Stimulated activated CD8-positive, alpha-beta memory T cell treated with anti-CD3 and anti-CD28 coated beads, Interleukin-2, amount 100 ng/mL, for 1 hour (primary cell): ENCODE measurements around the gene PCED1A.
"Not testable (repeated sequence)": the region's sequence is repeated elsewhere in the genome, so short reads cannot be mapped to it uniquely, and the experiment has no call there.

Experiments
- DNase-seq, 2 donors: peaks; one replicate each; pipeline ENCODE4 v3.0.0-alpha.2; 2020; ENCODE audit warnings: low read depth in 2 of 2

PCED1A gene

GRCh38 chr20:2829376-2829775, 11.1 kb downstream of the PCED1A start:
- DNase-seq, result no peak

- no peak for DNase-seq
Observed at GRCh38 chr20:2826655-2827054, 13.8 kb downstream of the PCED1A start.

- no peak for DNase-seq
Observed at GRCh38 chr20:2825761-2826160, 14.7 kb downstream of the PCED1A start.

- no peak for DNase-seq
Observed at GRCh38 chr20:2822073-2822472, 18.4 kb downstream of the PCED1A start.

DNA sequence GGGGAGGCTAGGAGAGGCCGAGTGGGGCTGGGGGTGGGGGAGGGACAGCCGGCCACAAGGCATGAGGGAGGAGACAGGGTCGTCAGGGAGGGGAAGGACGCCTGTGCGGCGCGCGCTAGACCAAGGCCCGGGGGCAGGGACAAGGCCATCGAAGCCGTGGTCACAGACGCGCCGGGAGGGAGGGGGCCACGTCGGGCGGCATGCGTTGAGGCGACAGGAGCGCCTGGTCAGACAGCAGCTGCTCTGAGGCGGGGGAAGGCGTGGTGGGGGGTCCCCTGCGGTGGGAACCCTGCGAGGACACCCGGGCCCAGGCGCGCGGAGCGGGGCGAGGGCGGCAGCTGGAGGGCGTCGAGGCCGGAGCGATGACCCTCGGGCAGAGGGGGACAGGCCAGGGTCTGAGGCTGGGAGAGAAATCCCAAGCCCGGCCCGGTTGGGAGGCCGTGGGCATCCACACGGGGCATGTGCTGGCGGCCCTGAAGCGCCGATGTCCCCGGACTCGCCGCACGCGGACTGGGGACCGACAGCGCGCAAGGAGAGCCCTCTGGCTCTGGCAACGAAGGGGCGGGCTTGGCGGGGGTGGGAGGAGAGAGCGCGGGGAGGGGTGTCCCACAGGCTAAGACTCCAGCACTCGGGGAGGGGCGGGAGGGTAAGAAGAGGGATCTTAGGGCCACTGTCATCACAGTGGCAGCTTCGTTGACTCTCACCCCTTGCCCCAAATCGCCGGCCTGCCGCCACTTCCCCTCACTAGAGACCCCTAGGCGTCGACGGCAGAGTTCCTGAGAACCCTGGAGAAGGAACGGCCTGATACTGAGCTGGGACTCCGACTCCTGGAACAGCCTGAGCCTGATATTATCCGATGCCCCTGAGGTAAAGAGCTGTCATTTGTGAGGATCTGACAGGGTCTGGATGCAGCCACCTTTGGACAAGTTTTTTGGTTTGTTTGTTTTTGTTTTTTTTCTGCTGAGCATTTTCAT, 19.3 kb downstream of the PCED1A start:
- no peak for DNase-seq

DNA sequence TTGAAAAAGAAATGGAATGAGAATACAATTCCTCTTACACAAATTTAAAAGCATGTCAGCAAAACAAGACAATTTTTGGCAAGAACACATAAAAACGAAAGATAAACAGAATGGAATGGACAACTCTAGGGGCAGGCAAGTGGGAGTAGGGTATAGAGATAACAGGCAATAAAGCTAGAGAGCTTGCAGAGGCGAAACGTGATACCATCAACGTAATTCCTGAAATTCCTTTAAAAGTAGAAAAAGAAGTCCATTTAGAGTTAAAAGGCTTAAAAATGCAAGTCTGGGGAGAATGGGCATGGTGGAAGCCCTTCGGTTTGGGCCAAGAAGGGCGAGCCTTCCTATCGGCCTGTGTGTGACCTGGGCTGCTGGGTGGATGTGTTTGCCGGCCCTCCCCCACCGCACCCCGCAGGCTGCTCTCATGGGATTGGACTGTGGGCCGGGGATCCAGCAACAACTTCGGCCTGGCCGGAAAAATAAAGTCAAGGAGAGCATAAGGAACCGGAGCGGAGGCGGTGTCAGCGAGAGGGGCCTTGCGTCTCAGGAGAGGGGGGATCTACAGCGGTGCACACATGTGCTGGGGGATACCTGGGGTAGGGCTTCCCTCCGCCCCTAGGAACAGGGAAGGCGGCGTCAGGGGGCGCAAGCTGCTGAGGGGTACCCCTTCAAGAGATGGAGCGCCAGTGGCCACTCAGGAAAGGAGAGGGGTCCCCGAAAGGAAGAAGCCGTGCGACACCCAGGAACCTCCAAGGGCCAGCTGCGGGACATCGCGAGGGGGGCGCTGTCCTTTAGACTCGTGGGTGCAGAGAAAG, 20.2 kb downstream of the PCED1A start:
- no peak for DNase-seq

DNA sequence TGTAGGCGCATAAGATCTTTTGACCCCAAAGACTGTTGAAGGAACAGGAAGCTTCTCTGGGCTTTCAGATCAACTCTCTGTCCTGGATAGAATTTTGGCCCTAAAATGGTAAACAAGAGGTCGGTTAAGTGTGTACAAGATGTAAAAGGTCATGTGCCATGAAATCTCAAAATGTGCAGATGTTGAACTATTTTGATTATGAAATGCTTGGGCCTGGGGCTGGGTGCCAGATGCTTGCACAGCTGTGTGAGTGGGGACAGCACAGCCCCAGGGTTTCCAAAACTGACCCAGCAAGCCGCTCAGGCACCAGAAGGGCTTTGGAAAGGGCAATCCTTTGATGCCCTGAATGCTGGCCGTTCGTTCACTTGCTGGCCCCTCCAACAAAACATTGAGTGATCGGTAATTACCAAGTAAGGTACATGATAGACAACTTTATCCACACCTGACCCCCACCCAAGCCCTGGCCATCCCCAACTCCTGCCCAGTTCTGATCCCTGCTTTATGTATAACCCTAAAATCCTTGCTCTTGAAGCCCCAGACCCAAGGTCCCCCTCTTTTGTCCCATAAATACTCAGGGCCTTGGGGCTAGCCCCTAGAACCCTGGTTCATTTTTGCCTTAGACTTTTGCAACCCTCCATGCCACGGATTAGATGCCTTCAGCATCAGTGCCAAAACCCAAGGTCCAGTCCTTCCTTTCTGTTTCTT, 22.4 kb downstream of the PCED1A start:
- DNase-seq, result no peak

DNA sequence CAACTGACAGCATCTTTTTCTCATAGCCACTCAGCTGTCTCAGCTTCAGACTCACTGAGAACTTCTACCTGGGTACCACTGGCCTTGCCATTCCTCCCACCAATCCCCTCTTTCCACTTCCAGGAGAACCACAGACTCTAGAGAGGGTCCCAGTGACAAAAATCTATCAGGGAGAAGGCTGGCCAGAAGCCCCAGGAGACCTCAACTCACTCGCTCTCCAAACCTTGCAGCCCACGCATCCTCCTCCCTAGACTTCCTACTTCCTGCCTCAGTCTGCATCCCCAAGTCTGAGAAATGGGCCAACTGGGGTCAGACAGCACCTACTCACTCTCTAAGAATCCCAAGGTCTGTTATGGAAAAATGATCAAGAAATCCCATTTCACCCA, 23.1 kb downstream of the PCED1A start:
- DNase-seq, result no peak

DNA sequence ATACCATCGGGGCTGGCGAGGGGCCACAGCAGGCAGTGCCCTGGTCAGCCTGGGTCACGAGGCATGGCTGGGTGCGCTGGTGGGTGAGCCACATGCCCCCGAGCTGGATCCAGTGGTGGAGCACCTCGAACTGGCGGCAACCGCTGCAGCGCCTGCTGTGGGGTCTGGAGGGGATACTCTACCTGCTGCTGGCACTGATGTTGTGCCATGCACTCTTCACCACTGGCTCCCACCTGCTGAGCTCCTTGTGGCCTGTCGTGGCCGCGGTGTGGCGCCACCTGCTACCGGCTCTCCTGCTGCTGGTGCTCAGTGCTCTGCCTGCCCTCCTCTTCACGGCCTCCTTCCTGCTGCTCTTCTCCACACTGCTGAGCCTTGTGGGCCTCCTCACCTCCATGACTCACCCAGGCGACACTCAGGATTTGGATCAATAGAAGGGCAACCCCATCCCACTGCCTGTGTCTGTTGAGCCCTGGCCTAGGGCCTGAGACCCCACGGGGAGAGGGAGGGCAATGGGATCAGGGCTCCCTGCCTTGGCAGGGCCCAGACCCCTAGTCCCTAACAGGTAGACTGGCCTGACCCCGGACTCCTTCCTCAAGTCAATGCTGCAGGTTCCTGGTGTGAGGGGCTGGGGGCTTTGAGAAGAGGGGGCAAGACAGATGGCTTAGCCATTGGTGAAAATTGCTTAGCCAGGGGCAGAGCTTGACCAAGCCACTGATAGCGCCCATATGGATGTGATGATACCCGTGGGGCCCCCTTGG, 23.7 kb downstream of the PCED1A start:
- DNase-seq, result no peak

DNA sequence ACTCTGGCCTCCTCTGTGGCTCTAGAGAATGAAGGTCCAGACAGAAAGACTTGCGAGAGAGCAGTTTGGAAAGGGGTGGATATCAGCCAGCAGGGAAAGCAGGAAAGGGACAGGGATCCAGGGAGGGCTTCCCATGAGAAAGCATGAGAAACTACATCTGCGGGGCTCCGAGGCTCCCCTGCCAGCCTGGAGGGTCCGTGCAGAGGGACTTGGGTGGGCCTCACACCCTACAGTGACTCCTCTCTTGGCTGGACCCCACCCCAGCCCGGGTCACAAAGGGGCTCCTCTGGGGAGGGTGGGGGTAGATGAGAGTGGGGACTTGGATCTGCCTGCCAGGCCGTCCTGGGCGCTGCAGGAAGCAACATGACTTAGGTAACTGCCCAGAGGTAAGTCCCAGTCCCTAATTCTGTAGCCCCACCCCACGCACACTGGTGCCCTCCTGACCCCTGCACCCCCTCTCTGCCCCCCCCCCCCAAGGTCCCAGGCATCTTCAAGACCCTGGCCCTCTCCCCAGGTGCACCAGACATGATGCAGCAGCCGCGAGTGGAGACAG, 24.3 kb downstream of the PCED1A start, which contains the start of gene TMEM239:
Gene TMEM239, plus strand, starts transcription at position 335 of the 553 bp plus-strand sequence. Its CDS starts 191 bp downstream, at position 526.
- no peak for DNase-seq

DNA sequence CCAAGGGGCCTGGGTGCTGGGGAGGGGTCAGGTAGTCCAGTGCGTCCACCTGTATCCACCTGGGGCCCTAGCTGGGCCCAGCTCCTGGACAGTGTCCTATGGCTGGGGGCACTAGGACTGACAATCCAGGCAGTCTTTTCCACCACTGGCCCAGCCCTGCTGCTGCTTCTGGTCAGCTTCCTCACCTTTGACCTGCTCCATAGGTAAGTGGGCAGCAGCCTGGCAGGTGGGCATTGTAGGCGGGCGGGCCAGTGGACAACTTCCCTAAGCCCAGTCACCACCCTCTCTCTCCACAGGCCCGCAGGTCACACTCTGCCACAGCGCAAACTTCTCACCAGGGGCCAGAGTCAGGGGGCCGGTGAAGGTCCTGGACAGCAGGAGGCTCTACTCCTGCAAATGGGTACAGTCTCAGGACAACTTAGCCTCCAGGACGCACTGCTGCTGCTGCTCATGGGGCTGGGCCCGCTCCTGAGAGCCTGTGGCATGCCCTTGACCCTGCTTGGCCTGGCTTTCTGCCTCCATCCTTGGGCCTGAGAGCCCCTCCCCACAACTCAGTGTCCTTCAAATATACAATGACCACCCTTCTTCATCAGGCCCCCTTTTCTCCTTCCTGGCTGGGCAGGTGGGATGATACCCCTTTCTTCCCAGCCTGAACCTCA, 25.1 kb downstream of the PCED1A start:
- no peak for DNase-seq

- no peak for DNase-seq
Observed at GRCh38 chr20:2814587-2815051, 25.8 kb downstream of the PCED1A start, which contains the start of gene C20orf141. TSS of gene C20orf141 (plus strand) at chr20:2814987. CDS start at chr20:2815185, 198 bp downstream.

GRCh38 chr20:2814076-2814475, 26.4 kb downstream of the PCED1A start:
- no peak for DNase-seq

GRCh38 chr20:2812189-2812588, 28.3 kb downstream of the PCED1A start:
- DNase-seq, result no peak

DNA sequence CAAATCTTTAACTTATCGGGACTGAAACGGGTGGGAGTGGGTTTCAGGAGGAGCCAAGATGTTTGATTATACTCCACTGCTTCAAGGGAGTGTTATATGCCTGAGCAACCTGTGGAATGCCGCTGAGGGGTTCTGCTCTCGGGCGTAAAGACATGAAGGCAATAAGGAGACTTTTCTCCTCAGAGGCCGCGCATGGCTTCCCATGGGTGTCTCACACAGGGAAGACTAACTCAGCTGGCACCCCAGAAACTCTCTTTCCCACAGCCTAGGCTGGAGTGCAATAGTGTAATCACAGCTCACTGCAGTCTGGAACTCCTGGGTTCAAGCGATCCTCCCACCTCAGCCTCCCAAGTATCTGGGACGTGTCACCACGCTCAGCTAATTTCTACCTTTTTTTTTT, 30.8 kb downstream of the PCED1A start:
- no peak for DNase-seq

DNA sequence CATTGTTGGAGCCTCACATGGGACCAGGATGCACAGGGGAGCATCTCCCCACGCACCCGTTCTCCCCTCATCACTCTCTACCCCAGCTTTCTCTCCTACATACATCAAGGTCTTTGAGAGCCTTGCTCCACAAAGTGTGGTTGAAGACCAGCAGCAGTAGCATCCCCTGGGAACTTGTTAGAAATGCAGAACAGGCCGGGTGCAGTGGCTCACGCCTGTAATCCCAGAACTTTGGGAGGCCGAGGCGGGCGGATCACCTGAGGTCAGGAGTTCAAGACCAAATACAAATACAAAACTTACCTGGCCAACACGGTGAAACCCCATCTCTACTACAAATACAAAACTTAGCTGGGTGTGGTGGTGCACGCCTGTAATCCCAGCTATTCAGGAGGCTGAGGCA, 32.5 kb downstream of the PCED1A start:
- not testable (repeated sequence) for DNase-seq

- no peak for DNase-seq
Observed at GRCh38 chr20:2807019-2807418, 33.4 kb downstream of the PCED1A start.

DNA sequence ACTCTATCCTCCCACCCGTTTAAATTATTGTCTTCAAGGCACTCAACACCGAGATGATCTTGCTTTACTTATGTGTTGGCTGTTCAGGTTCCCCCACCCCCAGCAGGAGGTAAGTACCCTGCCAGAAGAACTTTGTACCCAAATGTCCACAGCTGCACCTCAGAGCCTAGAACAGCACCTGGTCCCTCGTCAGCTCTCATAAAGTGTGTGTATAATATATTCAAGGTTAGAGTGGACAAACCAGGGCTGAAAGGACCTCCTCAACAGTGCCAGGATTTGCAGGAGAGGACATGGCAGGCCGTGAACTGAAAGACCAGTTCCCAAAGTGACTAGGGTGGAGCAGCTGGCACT, 34.1 kb downstream of the PCED1A start:
- DNase-seq, result no peak

DNA sequence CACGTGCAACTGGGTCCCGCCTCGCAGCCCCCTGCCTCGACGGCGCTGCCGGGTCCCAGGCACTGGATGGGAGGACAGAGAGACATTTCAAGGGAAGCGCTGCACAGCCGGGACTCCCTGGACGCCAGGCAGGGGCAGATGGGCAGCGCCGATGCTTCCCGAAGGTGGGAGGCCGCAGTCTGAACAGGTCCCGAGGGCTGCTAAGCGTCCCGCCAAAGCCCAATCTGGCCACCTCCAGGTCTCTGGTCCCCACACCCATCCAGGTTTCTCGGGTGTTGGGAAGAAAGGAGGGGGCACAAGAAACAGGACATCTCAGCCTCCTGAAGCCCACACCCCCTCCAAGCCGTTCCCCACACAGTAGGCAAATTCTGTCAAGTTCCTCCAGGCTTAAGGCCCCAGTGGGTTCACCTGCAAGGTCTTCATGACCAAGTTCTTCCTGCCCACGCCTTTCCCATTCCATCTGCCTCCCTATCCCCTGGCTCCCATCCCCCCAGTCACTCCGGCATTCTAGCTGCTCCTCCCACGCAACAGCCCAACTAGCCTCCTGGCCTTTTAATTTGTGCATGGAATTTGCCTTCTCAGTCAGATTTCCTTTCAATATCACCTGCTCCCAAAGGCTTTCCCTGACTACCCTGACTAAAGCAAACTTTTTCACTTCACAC, 34.6 kb downstream of the PCED1A start:
- DNase-seq, result no peak
